ENCODE results near the gene CNOT6L.

GRCh38 chr4:77834403-77834802 lies 15.2 kb upstream of the CNOT6L start:
- TF ChIP-seq FOXA1 (IDR thresholded peaks at IDR 0.05) (no peak), TARDBP (IDR thresholded peaks at IDR 0.05) (no peak), HDGF (IDR thresholded peaks at IDR 0.05; ENCODE audit: borderline replicate concordance) (no peak), PKNOX1 (IDR thresholded peaks at IDR 0.05) (no peak), SUZ12 (IDR thresholded peaks at IDR 0.05) (no peak), FOXK2 (IDR thresholded peaks at IDR 0.05) (no peak), L3MBTL2 (conservative IDR thresholded peaks at IDR 0.05) (no peak), ELF4 (IDR thresholded peaks at IDR 0.05) (no peak), SP1 (IDR thresholded peaks at IDR 0.05) (no peak), LEF1 (IDR thresholded peaks at IDR 0.05; ENCODE audit: borderline replicate concordance) (no peak), FOXM1 (IDR thresholded peaks at IDR 0.05; ENCODE audit: borderline replicate concordance) (no peak)
